ENCODE results near the gene PCSK5.
"Not testable (repeated sequence)": the region's sequence is repeated elsewhere in the genome, so short reads cannot be mapped to it uniquely, and the experiment has no call there.

The PCSK5 gene

DNA sequence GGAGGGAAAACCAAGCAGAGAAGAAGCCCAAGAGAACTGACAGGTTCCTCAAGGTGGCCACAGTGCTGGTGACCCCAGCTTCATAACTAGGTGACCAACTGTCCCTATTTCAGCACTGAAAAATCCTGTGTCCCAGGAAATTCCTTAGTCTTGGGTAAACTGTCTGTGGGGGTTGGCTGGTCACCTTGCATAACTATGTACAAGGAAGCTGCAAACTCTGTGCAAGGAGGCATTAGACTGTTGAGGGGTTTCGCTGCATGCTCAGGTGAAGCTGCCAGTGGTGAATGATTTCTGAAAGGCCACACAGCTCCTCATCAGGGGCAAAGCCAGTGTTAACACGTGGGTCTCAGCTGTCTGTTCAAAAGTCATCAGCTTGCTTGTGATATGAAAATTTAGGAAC is 36.9 kb downstream of the PCSK5 start:
- no peak for DNase-seq

DNA sequence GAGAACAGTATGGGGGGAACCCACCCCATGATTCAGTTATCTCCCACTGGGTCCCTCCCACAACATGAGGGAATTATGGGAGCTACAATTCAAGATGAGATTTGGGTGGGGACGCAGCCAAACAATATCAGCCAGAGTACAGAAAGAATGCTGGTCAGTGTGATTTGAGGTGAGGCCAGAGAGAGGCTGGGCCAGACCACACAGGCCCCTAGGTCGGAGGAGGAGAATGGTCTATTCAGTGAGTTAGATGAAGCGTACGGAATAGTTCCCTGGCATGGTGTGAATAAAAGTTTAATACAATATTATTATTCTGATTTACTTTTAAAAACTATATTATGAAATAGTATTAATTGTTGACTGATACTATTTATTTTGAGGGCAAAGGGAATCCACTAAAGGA is 39.7 kb downstream of the PCSK5 start:
- no peak for DNase-seq

DNA sequence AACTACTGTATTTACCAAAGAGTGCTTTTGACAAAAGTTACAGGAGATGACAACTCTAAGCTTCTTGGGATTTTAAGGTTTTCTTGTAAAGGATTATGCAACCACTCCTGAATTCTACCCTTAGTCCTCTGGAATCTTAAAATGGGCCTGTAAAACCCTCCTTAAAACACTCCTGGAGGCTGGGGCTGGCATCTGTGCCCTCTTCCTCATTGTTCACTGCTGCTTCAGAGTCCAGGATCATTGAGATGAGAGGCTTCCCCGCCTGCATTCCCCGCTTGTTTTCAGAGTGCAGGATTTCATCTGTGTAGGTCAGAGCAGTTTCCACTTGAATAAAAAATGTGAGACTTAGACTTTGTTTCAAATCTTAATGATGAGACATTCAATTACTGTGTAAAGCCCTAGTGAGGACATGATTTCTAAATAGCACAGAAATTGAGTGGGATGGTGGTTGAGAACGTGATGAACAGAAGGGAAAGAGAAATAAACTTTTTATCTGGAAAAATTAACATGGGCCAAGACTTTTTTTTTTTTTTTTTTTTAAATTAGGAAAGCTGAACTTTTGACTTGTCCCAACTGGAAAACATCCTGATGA is 40.4 kb downstream of the PCSK5 start:
- no peak for DNase-seq

DNA sequence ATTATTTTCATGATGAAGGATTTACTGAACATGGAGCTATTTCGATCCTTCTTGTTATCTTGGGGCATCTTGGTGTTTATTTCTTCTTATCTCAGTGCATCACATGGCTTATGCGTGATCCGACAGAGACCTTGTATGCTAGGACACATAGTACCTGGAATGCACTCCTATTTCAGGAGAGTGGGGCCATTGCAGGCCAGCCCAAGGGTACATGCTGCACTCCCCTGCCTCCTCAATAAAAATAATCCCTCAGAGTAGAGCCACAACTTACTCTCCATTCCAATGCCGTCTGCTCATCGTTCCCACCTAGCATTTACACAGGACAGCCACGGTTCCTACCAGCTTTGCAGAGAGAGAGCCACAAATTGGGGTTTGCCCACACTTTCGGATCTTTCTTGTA is 43.5 kb downstream of the PCSK5 start:
- DNase-seq = no peak

DNA sequence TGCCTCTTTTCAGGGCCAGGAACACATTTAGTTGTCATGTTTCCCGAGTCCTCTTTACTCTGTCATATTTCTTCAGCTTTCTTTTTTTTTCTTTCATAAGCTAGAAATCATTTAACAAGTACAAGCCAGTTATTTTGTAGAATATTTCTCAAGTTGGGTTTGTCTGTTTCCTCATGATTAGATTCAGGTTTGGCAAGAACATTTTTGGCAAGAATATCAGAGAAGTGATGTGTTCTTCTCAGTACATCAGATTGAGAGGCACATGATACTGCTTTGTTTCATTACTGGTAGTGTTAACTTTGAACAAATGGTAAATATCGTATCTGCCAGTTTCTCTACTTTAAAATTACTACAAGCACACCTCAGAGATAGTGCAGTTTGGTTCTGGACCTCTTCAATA is 45.1 kb downstream of the PCSK5 start:
- no peak for DNase-seq

DNA sequence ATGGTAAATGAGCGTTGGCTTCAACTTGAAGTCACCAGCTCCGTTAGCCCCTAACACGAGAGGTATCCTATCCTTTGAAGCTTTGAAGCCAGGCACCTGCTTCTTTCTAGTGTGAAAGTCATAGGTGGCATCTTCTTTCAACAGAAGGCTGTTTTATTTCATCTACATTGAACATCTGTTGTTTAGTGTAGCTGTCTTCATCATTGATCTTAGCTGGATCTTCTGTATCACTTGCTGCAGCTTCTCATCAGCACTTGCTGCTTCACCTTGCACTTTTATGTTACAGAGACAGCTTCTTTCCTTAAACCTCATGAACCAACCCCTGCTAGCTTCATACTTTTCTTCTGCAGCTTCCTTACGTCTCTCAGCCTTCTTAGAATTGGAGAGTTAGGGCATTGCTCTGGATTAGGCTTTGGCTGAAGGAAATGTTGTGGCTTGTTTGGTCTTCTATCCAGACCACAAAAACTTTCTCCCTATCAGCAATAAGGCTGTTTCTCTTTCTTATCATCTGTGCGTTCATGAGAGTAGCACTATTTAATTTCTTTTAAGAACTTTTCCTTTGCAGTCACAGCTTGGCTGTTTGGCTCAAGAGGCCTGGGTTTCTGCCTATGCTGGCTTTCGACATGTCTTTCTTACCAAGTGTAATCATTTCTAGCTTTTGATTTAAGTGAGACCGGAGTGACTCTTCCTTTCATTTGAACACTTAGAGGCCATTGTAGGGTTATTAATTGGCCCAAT is 47.2 kb downstream of the PCSK5 start:
- no peak for DNase-seq

DNA sequence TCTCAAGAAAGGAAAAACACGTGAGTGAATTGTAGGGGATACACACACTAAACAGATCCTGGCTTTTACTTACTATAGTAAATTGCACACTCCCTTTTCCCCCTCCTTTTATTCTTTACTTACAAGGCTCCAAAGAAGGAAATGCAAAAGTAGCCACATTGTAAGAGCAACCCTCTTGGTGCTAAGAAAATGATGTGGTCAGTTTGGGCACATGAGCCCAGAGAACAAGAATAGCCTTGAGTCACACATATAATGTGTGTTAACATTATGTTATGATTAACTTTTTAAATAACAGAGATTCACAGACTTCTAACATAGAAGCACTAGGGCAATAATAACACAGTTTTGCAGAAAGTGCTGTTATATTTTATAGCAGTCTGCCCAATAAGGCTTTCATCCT is 48.5 kb downstream of the PCSK5 start:
- no peak for DNase-seq

DNA sequence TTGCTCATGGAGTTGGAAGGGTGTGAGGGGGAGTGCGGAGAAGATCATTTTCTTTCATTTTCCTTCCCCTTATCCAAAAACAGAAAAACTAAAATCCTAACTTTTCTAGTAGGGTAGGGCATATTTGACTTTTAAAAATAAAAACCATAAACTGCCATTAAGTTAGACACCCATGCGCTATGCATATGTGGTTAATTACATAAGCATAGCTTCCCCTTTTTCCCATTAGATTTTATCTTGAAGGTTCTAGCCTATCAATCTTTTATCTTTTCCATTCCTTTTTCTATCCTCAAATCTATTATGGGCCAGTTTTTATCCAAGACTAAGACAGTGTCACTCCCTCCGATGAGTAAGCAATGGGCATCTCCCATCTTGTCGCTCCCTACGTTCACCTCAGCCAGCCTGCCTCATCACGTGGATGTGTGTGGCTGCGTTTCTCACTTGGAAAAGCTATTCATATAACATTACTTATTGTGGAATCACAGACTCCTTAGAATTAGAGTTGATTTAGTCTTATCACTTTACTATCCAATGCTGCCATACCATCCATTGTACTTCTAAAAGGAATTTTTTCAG is 49.2 kb downstream of the PCSK5 start:
- no peak for DNase-seq

DNA sequence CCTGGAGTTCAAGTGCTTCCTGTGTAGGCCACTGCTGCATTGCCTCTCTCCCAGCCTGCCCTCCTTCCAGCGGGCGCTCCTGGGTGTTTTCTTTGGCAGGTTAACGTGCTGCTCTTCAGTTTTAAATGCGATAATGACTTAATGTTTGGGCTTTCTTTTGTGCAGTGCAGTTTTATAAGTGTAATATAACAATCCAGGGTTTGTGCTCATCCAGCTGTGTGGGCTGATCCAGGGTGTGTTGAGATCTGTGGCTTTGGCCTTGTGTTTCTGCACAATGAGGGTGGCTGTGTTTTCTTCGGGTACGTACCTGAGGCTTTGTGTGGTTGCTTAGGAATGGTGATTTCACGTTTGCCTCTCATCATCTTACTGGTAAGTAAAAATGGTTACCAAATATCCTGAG is 50.6 kb downstream of the PCSK5 start:
- no peak for DNase-seq

DNA sequence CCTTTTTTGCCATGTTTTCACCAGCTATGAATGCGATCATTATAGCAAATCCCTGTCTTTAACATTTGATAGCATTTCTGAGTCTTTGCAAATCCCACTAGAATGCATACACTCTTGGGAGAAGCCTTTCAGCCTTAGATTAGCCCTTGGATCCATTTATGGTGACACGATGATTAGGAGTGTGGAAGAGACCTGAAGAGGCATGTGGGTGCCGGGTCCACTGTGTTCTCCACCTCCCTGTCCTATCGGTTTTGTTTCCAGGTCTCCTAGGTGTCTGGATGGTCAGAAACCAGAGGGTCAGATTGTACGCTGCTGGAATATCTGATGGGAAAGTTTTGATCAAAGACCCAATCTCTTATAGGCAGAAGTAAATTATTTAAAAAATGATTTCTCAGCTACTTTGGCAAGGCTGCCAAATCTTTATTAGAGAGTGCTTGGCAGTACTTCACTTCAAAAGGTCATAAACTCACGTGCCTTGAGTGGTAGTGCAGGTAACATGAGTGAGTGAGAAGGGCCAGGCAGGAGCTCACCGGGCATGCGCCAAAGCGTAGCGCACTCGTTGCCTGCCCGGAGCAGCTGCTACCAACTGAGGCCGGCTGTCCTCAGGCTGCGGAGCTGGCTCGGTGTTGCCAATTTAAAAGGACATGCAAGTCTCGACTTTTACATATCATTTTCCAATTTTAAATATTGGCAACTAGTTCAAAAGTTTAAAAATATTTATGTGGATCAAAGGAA is 51.3 kb downstream of the PCSK5 start:
- no peak for DNase-seq

DNA sequence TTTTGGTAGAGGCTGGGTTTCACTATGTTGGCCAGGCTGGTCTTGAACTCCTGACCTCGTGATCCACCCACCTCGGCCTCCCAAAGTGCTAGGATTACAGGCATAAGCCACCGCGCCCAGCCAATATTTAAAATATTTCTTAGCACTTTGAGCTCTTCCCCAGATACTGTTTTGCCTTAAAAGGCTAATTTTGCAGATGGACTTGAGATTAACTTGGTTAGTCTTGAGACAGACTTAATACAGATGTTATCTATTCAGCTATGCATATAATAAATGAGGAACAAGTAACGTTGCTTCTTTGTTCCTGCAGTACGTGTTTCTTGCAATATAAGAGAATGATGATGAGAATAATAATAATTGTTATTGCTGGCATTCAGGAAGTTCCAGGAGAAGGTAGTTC is 56.3 kb downstream of the PCSK5 start:
- no peak for DNase-seq

DNA sequence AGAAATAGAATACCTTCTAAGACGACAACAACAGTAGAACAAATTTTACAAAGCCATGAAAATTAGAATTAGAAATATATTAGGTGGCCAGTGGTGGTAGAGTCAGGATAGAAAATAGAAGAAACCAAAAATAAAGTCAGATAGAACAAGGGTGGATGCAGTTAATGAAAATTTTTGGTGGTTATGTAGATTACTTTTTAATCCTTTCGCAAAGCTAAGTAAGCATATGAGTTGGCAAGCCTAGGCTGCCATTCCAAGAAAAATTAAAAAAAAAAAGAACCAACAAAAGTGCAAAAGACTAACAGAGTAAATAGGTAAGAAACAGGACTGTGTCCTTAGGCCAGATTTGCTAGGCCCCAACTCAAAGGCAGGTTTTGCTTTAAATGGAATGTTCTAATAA is 56.8 kb downstream of the PCSK5 start:
- DNase-seq = no peak

DNA sequence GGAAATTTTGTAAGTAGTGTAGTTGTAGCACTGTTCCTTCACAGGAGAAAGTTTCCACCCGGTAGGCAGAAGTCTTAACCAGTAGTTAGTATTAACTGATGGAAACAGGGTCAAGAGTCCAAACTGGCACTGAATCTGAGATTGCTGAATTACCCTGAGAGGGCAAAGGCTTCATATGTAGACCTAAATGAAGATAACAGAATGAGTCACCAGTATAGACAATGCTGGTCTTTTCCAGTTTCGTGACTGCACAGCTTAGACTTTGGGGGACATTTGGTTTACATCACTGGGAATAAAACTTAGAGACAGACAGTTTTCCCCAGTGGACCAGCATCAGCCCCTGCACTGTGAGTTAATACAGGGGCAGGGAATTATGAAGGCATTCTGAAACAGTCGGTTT is 60.5 kb downstream of the PCSK5 start:
- no peak for DNase-seq

DNA sequence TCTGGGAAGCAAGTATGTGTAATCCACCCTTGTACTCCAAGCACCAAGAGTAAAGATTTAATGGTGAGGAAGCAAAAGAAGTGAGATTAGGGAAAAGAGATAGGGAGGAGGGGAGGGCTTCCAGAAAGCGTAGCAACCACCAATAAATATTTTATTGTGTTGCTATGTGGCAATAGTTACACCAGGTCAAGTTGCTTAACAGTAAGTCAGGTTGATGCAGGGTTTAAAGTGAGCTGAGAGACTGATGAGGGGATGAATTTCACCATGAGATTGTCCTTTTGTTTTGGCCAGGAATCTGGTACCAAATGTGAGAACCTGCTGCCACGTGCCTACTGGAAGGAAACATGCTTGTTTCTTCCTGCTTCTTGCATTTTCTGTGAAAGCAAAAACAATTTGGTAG is 62.7 kb downstream of the PCSK5 start:
- DNase-seq = no peak

DNA sequence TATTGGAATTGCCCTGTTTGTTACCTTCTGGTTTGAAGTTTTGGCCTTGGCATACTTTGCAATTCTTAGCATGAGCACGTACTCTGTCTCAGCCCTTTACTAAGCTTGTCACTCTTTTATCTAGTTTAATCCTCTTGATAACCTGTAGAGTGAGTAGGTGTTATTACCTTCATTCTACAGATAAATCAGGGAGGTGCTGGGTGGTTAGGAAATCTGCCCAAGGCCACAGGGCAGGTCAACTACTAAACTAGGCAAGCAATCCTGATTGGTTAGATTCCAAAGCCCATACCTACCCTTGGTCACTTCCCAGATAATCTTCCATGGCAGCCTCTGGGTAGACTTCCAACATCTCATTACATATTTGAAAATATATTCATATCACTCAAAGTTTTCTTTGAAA is 65.7 kb downstream of the PCSK5 start:
- no peak for DNase-seq

DNA sequence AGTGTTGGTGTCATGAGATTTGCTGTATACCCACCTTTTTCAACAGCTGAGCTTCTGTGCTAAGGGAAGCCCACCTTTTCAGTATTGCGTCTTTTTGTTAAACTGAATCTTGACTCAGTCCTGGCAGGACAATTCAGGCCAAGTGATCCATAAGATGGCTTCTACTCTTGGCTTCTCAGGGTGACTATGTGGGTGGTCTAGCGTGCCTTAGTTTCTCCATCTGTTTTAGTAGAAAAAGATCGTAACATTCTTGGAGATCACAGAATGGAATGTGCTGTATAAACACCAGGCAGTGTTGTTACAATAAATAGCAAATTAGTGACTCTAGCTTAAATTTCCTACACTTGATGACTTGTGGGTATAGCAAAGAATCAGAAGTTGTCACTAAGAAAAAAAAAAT is 66.6 kb downstream of the PCSK5 start:
- no peak for DNase-seq

DNA sequence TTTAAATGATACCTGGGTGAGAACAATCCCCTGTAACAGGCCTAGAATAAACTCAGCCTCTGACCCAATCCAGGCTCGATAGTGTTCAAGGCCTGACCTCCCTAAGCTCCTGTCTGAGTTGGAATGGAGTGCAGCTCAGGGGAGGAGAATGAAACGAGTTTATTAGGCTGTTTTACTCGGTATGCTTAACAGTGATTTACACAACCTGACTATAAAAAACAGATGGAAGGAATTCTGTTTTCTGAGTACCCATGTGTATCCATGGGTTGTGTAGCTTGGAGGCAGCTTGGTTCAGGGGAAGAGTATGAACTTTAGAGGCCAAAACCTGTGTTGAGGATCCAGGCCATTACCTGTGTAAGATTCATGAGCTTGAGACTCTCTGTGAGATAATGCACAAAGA is 67.8 kb downstream of the PCSK5 start:
- no peak for DNase-seq

DNA sequence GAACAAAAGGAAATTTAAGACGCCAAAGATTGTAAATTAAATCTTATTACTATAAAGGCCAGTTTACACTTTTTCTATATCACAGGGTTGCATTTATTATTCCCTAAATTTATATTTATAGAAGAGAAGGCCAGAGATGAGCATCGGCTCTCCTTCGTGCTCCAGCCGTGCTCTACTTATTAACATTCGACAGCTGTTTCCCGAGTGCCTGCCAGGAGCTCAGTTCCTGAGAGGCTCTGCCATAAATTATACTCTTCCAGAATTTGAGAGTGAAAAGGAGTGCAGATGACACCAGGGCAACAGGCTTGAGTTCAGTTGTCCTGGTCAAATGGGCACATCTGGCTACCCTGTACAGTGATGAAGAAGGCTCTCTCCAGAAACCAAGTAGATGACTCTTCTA is 70.1 kb downstream of the PCSK5 start:
- no peak for DNase-seq

DNA sequence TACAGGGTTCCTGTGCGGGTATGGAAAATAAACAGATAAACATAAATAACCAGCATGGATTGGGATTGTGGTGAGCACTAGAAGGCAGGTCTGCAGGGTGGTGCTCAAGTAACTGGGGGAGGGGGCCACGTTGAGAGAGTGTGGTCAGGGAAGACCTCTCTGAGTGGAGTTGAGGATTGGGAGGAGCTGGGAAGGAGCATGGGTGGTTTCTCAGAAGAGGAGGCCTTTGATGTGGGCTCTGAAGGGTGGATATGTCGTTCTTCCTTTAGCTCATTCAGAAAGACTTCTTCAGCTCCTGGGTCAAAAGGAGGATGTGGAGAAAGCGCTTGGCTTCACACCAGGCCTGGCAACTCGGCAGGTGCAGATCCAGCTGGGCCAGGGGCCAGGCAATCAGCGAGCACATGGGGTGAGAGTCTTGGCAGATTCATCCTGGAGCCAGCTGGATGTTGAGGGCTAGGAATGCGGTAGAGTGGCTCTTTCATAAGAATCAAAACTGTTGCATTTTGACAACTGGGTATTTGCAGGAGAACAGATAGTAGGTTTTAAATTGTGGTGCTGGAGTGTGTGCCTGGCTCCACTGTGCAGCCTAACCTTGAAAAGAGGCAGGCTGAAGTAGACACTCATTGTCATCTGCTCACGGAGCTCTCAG is 71.7 kb downstream of the PCSK5 start:
- DNase-seq = no peak

DNA sequence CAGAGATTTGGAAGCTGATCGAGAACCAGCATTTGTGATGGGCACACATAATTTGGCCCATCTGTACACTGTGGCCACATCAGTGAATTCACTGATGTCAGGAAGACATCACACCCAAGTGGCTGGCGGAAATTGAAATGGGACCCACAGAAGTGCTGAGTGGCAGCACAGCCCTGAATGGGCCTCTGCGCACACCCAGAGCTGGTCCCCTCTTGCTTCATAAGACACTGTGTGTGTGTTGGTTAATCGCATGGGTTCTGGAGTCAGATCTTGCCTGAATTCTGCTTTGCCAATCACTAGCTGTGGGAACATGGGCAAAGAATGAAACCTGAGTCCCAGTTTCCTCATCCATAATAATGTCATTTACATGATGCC is 72.2 kb downstream of the PCSK5 start:
- DNase-seq = no peak

DNA sequence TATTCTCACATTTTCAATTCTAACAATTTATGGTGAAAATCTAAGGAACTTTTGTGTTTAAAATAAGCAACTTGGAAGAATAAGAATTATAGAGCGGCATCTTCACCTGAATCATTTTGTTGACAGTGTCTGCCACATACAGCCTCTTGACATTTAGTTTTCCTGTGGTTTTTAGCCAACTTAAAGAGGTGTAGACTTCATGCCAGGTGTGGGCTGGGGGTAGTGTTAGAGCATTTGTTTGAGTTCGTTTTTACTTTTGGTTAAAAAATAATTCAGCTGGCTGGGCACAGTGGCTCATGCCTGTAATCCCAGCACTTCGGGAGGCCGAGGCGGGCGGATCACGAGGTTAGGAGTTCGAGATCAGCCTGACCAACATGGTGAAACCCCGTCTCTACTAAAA is 72.8 kb downstream of the PCSK5 start:
- DNase-seq = not testable (repeated sequence)

DNA sequence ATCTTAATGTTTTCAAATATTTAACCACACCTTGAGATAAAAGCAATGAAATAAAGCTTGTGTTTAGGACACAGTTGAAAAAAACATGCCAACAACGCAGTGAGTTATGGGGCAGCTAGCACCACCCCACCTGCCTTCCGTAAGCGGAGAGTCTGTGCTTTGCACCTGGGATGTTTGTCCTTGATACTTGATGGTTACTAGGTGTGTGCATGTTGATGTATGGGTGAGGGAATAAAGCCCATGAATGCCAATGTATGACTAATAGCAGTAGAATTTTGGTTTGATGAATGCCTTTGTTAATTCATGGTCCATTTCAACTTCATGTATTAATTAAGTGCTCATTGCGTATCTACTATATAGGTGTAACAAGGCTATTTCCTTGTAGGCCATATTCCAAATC is 74.0 kb downstream of the PCSK5 start:
- no peak for DNase-seq

DNA sequence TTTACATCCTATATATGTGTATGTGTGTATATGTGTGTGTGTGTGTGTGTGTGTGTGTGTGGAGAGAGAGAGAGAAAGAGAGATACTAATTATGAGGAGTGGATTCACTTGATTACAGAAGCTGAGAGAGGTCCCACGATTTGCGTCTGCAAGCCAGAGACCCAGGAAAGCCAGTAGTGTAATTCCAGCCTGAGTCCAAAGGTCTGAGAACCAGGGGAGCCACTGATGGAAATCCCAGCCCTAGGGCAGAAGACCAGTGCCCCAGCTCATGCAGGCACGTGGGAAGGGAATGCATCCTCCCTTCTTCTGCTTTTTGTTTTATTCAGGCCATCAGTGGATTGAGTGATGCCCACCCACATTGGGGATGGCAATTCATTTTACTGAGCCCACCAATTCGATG is 74.8 kb downstream of the PCSK5 start:
- no peak for DNase-seq

DNA sequence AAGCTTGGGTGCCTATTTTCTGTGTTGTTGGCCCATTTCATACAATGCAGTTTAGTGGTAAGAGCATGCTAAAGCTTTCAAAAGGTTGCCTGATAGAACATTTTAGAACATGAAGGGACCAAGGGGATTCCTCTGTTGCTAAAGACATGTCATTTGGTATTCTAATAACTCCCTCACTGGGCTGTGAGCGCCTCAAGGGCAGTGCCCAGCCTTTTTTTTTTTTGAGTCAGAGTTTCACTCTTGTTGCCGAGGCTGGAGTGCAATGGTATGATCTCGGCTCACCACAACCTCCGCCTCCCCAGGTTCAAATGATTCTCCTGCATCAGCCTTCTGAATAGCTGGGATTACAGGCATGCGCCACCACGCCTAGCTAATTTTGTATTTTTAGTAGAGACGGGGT is 77.1 kb downstream of the PCSK5 start:
- no peak for DNase-seq
